ENCODE measurements around the gene PLAAT1.

Gene PLAAT1

GRCh38 chr3:193240436-193240849 lies 579 bp upstream of the PLAAT1 start:
- Histone ChIP-seq H2AFZ (ENCODE audit: low read depth, low read length) (no peak overlapping the region), H3K9me3 (ENCODE audit: insufficient read depth, low read length, severe bottlenecking) (no peaks in the 10 kb centered on the region), H4K20me1 (ENCODE audit: insufficient read depth, low read length) (no peaks in the 10 kb centered on the region), H3K4me2 (ENCODE audit: insufficient read depth, low read length) (no peak overlapping the region), H3K36me3 (ENCODE audit: insufficient read depth, low read length) (no peaks in the 10 kb centered on the region), H3K4me1 (ENCODE audit: insufficient read depth, low read length) (no peaks in the 10 kb centered on the region), H3K9ac (ENCODE audit: low read depth, low read length) (no peak overlapping the region), H3K27me3 (ENCODE audit: insufficient read depth, low read length, poor library complexity) (no peaks in the 10 kb centered on the region), H3K27ac (ENCODE audit: low read length) (no peak overlapping the region), H3K79me2 (ENCODE audit: insufficient read depth, low read length) (no peaks in the 10 kb centered on the region), H3K4me3 (ENCODE audit: low read depth in 1 of 2, low read length in 2 of 2) (no peak overlapping the region)
- DNase-seq, result no peak
- TF ChIP-seq EZH2 (IDR thresholded peaks at IDR 0.05; ENCODE audit: borderline replicate concordance, low read depth, low read length, severe bottlenecking), result no peak
- TF ChIP-seq CTCF (IDR thresholded peaks at IDR 0.05; ENCODE audit: borderline replicate concordance, extremely low read depth, low read length, poor library complexity, severe bottlenecking), result no peak
- ATAC-seq (ENCODE audit: insufficient read depth, low read depth), result no peak

- H3K79me2 ChIP-seq (ENCODE audit: insufficient read depth, low read length), result no peaks in the 10 kb centered on the region
- H3K9me3 ChIP-seq (ENCODE audit: insufficient read depth, low read length, severe bottlenecking), result no peaks in the 10 kb centered on the region
- no peaks in the 10 kb centered on the region for H3K36me3 ChIP-seq (ENCODE audit: insufficient read depth, low read length)
- no peak overlapping the region for H3K4me2 ChIP-seq (ENCODE audit: insufficient read depth, low read length)
- H3K4me1 ChIP-seq (ENCODE audit: insufficient read depth, low read length), result no peaks in the 10 kb centered on the region
- H3K27ac ChIP-seq (ENCODE audit: low read length), result no peak overlapping the region
- H3K4me3 ChIP-seq (ENCODE audit: low read depth in 1 of 2, low read length in 2 of 2), result no peak overlapping the region
- ATAC-seq (ENCODE audit: insufficient read depth, low read depth) (no peak), DNase-seq (no peak)
- H3K27me3 ChIP-seq (ENCODE audit: insufficient read depth, low read length, poor library complexity), result no peaks in the 10 kb centered on the region
- TF ChIP-seq CTCF (IDR thresholded peaks at IDR 0.05; ENCODE audit: borderline replicate concordance, extremely low read depth, low read length, poor library complexity, severe bottlenecking) (no peak), EZH2 (IDR thresholded peaks at IDR 0.05; ENCODE audit: borderline replicate concordance, low read depth, low read length, severe bottlenecking) (no peak)
- no peak overlapping the region for H2AFZ ChIP-seq (ENCODE audit: low read depth, low read length)
- no peak overlapping the region for H3K9ac ChIP-seq (ENCODE audit: low read depth, low read length)
- no peaks in the 10 kb centered on the region for H4K20me1 ChIP-seq (ENCODE audit: insufficient read depth, low read length)
Measured at GRCh38 chr3:193241716-193242115, 694 bp downstream of the PLAAT1 start.

- H3K9me3 ChIP-seq (ENCODE audit: insufficient read depth, low read length, severe bottlenecking), result peaks cover 8% of the 10 kb centered on the region
- H3K27ac ChIP-seq (ENCODE audit: low read length), result no peak overlapping the region
- H3K4me1 ChIP-seq (ENCODE audit: insufficient read depth, low read length), result no peaks in the 10 kb centered on the region
- H3K79me2 ChIP-seq (ENCODE audit: insufficient read depth, low read length), result no peaks in the 10 kb centered on the region
- no peak overlapping the region for H3K4me2 ChIP-seq (ENCODE audit: insufficient read depth, low read length)
- H3K36me3 ChIP-seq (ENCODE audit: insufficient read depth, low read length), result no peaks in the 10 kb centered on the region
- no peaks in the 10 kb centered on the region for H3K27me3 ChIP-seq (ENCODE audit: insufficient read depth, low read length, poor library complexity)
- ATAC-seq (ENCODE audit: insufficient read depth, low read depth) (no peak), DNase-seq (no peak)
- no peak overlapping the region for H3K9ac ChIP-seq (ENCODE audit: low read depth, low read length)
- no peaks in the 10 kb centered on the region for H4K20me1 ChIP-seq (ENCODE audit: insufficient read depth, low read length)
- no peak overlapping the region for H3K4me3 ChIP-seq (ENCODE audit: low read depth in 1 of 2, low read length in 2 of 2)
- TF ChIP-seq EZH2 (IDR thresholded peaks at IDR 0.05; ENCODE audit: borderline replicate concordance, low read depth, low read length, severe bottlenecking) (no peak), CTCF (IDR thresholded peaks at IDR 0.05; ENCODE audit: borderline replicate concordance, extremely low read depth, low read length, poor library complexity, severe bottlenecking) (no peak)
- no peak overlapping the region for H2AFZ ChIP-seq (ENCODE audit: low read depth, low read length)
Measured at GRCh38 chr3:193243571-193243970, 2.5 kb downstream of the PLAAT1 start.

Data from DND-41 (cell line).